ENCODE results near the gene CD300LD.

DNA sequence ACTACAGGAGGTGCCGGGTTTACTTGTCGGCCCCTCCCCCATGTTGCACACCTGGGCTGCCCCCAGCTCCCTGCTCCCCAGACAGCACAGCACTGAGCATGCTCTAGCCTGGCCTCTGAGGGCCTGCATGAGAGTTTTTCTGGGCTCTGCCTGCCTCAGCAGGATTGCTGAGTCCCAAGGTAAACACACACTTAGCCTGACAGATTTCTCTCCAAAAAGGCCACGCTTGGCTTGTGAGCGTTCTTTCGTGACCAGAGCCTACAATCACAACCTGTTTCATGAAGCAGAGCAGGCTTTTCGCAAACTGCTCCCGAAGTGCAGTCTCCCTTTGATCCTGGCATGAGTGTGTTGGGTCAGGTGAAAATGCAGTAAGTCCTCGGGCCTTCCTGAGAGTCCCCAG lies 41.2 kb upstream of the CD300LD start:
- TF ChIP-seq, protein P1, sequence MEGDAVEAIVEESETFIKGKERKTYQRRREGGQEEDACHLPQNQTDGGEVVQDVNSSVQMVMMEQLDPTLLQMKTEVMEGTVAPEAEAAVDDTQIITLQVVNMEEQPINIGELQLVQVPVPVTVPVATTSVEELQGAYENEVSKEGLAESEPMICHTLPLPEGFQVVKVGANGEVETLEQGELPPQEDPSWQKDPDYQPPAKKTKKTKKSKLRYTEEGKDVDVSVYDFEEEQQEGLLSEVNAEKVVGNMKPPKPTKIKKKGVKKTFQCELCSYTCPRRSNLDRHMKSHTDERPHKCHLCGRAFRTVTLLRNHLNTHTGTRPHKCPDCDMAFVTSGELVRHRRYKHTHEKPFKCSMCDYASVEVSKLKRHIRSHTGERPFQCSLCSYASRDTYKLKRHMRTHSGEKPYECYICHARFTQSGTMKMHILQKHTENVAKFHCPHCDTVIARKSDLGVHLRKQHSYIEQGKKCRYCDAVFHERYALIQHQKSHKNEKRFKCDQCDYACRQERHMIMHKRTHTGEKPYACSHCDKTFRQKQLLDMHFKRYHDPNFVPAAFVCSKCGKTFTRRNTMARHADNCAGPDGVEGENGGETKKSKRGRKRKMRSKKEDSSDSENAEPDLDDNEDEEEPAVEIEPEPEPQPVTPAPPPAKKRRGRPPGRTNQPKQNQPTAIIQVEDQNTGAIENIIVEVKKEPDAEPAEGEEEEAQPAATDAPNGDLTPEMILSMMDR (IDR thresholded peaks at IDR 0.05; ENCODE audit: poor library complexity): no peak
- TF ChIP-seq EZH2 (IDR thresholded peaks at IDR 0.05; ENCODE audit: borderline replicate concordance): no peak
